GM12864 (cell line): Measurements from ENCODE around the gene DOCK3.

Experiments used
- DNase-seq: peaks from one replicate; pipeline ENCODE4 v3.0.0-alpha.2; 2011; ENCODE audit warnings: low read depth
- H3K4me3 ChIP-seq: 2 replicates; pipeline ENCODE4 v1.5.1; 2011; ENCODE audit warnings: mild to moderate bottlenecking, low read depth, low read length, control low read depth
- TF ChIP-seq, protein P1 (sequence below): IDR thresholded peaks from 2 replicates; pipeline ENCODE4 v1.5.1; 2011; ENCODE audit warnings: low read depth, mild to moderate bottlenecking, moderate library complexity, low read length, control low read depth, inconsistent platforms; ENCODE audit errors: missing control alignments

DOCK3 gene

DNA sequence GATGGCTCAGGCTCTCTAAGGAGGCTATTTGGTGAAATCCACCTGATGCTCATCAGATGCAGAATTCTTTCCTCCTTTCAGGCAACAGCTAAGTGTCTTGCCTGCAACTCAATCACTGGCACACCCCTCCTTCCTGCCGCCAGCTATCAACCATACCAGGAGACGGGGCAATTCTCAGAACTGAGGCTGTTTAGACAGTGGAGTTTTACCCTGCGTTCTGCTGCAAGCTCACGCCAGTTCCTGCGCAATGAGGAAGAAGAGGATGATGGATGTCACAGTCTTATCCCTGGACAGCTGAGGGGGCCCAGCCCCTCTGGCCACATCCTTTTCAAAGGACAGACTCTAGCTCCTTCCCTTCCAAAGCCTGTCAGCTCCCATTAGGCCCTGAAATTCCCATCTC, 703.3 kb downstream of the DOCK3 start:
- no peak for DNase-seq
- no peak overlapping the region for H3K4me3 ChIP-seq
- TF ChIP-seq, protein P1, sequence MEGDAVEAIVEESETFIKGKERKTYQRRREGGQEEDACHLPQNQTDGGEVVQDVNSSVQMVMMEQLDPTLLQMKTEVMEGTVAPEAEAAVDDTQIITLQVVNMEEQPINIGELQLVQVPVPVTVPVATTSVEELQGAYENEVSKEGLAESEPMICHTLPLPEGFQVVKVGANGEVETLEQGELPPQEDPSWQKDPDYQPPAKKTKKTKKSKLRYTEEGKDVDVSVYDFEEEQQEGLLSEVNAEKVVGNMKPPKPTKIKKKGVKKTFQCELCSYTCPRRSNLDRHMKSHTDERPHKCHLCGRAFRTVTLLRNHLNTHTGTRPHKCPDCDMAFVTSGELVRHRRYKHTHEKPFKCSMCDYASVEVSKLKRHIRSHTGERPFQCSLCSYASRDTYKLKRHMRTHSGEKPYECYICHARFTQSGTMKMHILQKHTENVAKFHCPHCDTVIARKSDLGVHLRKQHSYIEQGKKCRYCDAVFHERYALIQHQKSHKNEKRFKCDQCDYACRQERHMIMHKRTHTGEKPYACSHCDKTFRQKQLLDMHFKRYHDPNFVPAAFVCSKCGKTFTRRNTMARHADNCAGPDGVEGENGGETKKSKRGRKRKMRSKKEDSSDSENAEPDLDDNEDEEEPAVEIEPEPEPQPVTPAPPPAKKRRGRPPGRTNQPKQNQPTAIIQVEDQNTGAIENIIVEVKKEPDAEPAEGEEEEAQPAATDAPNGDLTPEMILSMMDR, result no peak

DNA sequence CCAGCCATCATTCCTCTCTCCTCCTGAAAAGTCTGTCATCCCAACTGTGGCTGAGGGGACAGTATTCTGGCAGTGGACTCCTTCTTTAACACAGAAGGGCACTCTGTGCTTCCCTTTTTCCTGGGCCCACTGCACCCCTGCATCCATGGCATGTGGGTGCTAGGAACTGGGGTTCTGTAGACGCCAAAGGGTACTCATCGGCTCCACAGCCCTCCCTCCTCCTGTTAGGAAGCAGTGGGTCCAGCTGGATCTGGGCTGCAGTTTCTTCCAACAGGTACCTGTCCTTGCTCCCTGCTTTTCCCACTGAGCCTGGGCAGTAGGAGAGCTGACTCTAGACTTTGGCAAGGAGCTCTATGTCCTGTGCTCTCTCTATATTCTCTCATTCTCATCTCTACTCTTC, 704.0 kb downstream of the DOCK3 start:
- H3K4me3 ChIP-seq, result no peak overlapping the region
- TF ChIP-seq, protein P1, result no peak
- no peak for DNase-seq

DNA sequence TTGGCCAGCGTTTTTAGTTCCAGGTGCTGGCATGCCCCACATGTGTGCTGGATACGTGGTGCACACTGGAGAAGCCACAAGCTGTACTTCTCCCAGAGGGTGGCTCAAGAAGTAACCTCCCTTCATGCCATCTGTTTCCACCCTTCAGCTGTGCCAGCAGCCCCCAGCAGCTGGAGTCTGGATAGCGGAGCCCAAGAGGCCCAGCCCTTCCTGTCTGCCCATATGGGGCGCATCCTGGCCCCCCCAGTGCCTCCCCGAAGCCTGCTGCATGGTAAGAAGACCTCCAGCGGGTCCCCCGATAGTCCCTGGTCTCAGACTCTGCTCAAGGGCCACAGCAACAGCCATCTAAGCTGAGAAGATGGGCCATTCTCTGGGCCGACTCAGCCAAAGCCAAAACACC, 704.6 kb downstream of the DOCK3 start:
- H3K4me3 ChIP-seq, result no peak overlapping the region
- TF ChIP-seq, protein P1, result no peak
- DNase-seq, result no peak

DNA sequence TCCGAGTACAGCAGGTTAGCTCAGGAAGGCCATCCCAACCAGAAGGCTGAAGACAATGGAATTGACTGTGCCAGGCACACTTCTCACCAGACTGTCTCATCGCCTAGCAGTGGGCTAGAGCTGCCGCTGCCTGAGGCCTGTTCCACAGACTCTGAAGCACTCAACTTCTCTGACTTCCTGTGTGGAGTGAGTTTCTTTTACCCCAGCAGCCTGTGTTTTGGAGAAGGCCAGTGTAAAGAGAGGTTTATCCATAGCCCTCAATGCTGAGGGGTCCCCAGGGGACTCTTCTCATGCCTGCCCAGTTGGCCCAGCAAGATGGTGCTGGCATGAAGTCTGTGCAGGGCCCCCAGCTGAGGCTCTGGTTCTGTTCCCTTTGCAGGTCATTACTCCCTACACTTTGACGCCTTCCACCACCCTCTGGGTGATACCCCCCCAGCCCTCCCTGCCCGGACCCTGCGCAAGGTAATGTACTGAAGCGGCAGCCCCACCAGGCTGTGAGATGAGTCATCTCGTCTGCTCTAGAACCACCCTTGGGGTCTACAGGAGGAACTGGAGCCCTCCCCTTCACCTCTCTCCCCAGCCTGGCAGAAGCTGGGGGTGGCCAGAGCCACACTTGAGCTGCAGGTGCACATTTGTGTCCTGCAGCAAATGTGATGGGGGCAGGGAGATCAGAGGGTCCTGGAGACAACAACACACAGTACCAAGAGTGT, 705.2 kb downstream of the DOCK3 start:
- TF ChIP-seq, protein P1, result no peak
- no peak for DNase-seq
- no peak overlapping the region for H3K4me3 ChIP-seq

DNA sequence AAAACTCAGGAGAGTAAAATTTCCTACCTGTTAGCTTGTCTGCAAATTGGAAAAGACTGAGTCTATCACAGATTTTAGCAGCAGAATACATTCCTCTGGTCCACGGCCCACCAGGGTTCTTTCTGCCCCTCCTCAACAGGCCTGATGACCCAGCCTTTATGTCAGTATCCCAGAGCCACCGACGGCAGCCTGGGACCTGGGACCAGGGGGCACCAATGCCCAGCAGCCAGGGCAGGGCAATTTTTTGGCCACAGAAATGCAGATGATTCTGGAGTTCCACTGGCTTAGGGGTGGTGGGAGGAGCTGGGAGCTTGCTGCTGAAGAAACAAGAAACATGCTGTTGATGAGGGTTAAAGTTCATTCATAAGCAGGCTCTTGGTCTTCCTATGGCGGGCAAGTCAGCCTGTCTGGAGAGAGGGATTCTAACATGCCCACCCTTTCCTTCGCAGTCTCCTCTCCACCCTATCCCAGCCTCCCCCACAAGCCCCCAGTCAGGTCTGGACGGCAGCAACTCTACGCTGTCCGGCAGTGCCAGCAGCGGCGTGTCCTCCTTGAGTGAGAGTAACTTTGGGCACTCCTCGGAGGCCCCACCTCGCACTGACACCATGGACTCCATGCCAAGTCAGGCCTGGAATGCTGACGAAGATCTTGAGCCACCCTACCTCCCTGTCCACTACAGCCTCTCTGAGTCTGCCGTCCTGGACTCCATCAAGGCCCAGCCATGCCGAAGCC, 706.0 kb downstream of the DOCK3 start:
- TF ChIP-seq, protein P1, result no peak
- no peak overlapping the region for H3K4me3 ChIP-seq
- DNase-seq, result no peak

DNA sequence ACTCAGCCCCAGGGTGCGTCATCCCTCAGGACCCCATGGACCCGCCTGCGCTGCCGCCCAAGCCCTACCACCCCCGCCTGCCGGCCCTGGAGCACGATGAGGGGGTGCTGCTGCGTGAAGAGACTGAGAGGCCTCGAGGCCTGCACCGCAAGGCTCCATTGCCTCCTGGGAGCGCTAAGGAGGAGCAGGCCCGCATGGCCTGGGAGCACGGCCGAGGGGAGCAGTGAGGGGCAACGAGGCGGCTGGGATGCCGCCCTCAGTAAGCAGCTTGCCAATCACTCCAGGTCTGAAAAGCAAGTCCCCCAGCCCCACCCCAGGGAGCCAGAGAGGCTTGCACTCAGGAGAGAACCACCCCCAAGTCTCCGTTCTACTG, 706.6 kb downstream of the DOCK3 start:
- H3K4me3 ChIP-seq, result no peak overlapping the region
- TF ChIP-seq, protein P1, result no peak
- DNase-seq, result no peak
